Upper lobe of right lung (tissue), 1 donor: ENCODE results near the gene TTC12. TPM values are rescaled to one million over a fixed set of nuclear protein-coding genes. Genes with fewer than 3 reads are reported as not detected.

Source experiments
- ATAC-seq: fragments of 200-7000 bp; cut with Tn5 transposase; one replicate; pipeline ENCODE4 v1.9.1; 2020; ENCODE audit warnings: mild to moderate bottlenecking, moderate library complexity
- DNase-seq: peaks from one replicate; pipeline ENCODE4 v3.0.0-alpha.2; 2020
- H3K27ac ChIP-seq: fragments of 200-600 bp; one replicate; pipeline ENCODE4 v1.8.0; 2022
- H3K27me3 ChIP-seq: fragments of 200-600 bp; one replicate; pipeline ENCODE4 v1.8.0; 2022; ENCODE audit warnings: mild to moderate bottlenecking
- H3K36me3 ChIP-seq: fragments of 200-600 bp; one replicate; pipeline ENCODE4 v1.8.0; 2022
- H3K4me1 ChIP-seq: fragments of 200-600 bp; one replicate; pipeline ENCODE4 v1.8.0; 2022
- H3K4me3 ChIP-seq: fragments of 200-600 bp; one replicate; pipeline ENCODE4 v1.8.0; 2022; ENCODE audit warnings: mild to moderate bottlenecking
- H3K9me3 ChIP-seq: fragments of 200-600 bp; one replicate; pipeline ENCODE4 v1.8.0; 2022
- CTCF ChIP-seq: fragments of 200-600 bp; IDR thresholded peaks from one replicate; pipeline ENCODE4 v1.8.0; 2022; ENCODE audit warnings: antibody characterized with exemption
- intact Hi-C: fragments of 100-400 bp; cut with DNase I; formaldehyde crosslinking; loops from one replicate; pipeline ENCODE4 v1.11.0; 2022
- total RNA-seq: library from RNA; stranded (reverse); fragmentation: NEBNext Ultra II Directional; extraction: Animal tissue kit (Norgen Biotek cat#: 25700); gene quantifications from one replicate; pipeline ENCODE4 v1.2.1, GENCODE V29; 2021
- donor health status: DM: no; HTN: yes; CAD: no; lungs with severe emphysema.

The TTC12 gene
- total RNA-seq, 1 donor from 2014 or later, result 15.3 TPM

- no peaks in the 10 kb centered on the region for H3K9me3 ChIP-seq
- H3K36me3 ChIP-seq, result peaks cover 21% of the 10 kb centered on the region
- H3K4me3 ChIP-seq, result no peak overlapping the region
- no peaks in the 10 kb centered on the region for H3K27me3 ChIP-seq
- intact Hi-C loops, result no loop called here
- H3K27ac ChIP-seq, result no peak overlapping the region
- no peak for TF ChIP-seq CTCF
- DNase-seq (no peak), ATAC-seq (no peak)
- no peaks in the 10 kb centered on the region for H3K4me1 ChIP-seq
Observed at GRCh38 chr11:113351480-113351879, 37.1 kb downstream of the TTC12 start.

GRCh38 chr11:113356203-113356602, 41.8 kb downstream of the TTC12 start:
- ATAC-seq, result no peak
- Histone ChIP-seq H3K4me3 (no peak overlapping the region), H3K36me3 (peaks cover 18% of the 10 kb centered on the region), H3K27ac (no peak overlapping the region), H3K27me3 (no peaks in the 10 kb centered on the region), H3K9me3 (no peaks in the 10 kb centered on the region), H3K4me1 (no peaks in the 10 kb centered on the region)
- no peak for DNase-seq
- no peak for TF ChIP-seq CTCF
- intact Hi-C loops, result no loop called here

GRCh38 chr11:113363406-113363805, 49.0 kb downstream of the TTC12 start:
- no peak overlapping the region for H3K4me3 ChIP-seq
- no peak for DNase-seq
- no peaks in the 10 kb centered on the region for H3K27me3 ChIP-seq
- intact Hi-C loops, result no loop called here
- no peak for ATAC-seq
- H3K27ac ChIP-seq, result no peak overlapping the region
- no peaks in the 10 kb centered on the region for H3K4me1 ChIP-seq
- no peaks in the 10 kb centered on the region for H3K9me3 ChIP-seq
- no peak for TF ChIP-seq CTCF
- H3K36me3 ChIP-seq, result peaks cover 55% of the 10 kb centered on the region

GRCh38 chr11:113363996-113364641, 49.7 kb downstream of the TTC12 start:
- Histone ChIP-seq H3K27ac (no peak overlapping the region), H3K4me3 (no peak overlapping the region), H3K27me3 (no peaks in the 10 kb centered on the region), H3K4me1 (no peaks in the 10 kb centered on the region), H3K9me3 (no peaks in the 10 kb centered on the region), H3K36me3 (peaks cover 60% of the 10 kb centered on the region)
- ATAC-seq (no peak), DNase-seq (no peak)
- intact Hi-C loops, result no loop called here
- TF ChIP-seq CTCF, result no peak

- no peak for TF ChIP-seq CTCF
- no peak overlapping the region for H3K27ac ChIP-seq
- DNase-seq, result no peak
- no peak for ATAC-seq
- no peak overlapping the region for H3K4me3 ChIP-seq
- no peaks in the 10 kb centered on the region for H3K27me3 ChIP-seq
- H3K9me3 ChIP-seq, result no peaks in the 10 kb centered on the region
- no peaks in the 10 kb centered on the region for H3K4me1 ChIP-seq
- peaks cover 52% of the 10 kb centered on the region for H3K36me3 ChIP-seq
- intact Hi-C loops, result no loop called here
Observed at GRCh38 chr11:113365895-113366294, 51.5 kb downstream of the TTC12 start.

GRCh38 chr11:113369411-113369810, 55.0 kb downstream of the TTC12 start:
- no peak for TF ChIP-seq CTCF
- ATAC-seq, result no peak
- Histone ChIP-seq H3K36me3 (peaks cover 27% of the 10 kb centered on the region), H3K4me1 (no peaks in the 10 kb centered on the region), H3K9me3 (no peaks in the 10 kb centered on the region), H3K4me3 (no peak overlapping the region), H3K27me3 (no peaks in the 10 kb centered on the region), H3K27ac (no peak overlapping the region)
- no peak for DNase-seq
- intact Hi-C loops, result no loop called here
